IMR-90 (cell line): ENCODE measurements around the gene COL15A1. TPM values are rescaled to one million over a fixed set of nuclear protein-coding genes. Genes with fewer than 3 reads are reported as not detected.

Experiments used
- ATAC-seq: fragments of 200-7000 bp; cut with Tn5 transposase; 2 replicates; pipeline ENCODE4 v1.9.1; 2020; ENCODE audit warnings: low read depth, mild to moderate bottlenecking, moderate library complexity
- BruUV-seq: library from RNA; stranded (reverse); fragments of 400-500 nt; replicated peaks from 2 replicates; lab custom pipeline; 2021; lab: Mats Ljungman, UMichigan
- CTCF ChIA-PET: fragments of 300-600 bp; formaldehyde crosslinking; extraction: SDS; loops from one replicate; lab custom pipeline; 2021; ENCODE audit warnings: antibody characterized with exemption; lab: Yijun Ruan, JAX
- POLR2A ChIA-PET: fragments of 300-600 bp; sonication (Branson Sonifier 250); formaldehyde crosslinking; loops from one replicate; lab custom pipeline; 2022; ENCODE audit warnings: antibody characterized with exemption; ENCODE audit not compliant: unreplicated experiment; lab: Charles Lee
- DNase-seq: peaks from one replicate; pipeline ENCODE4 v3.0.0; 2013
- H2AFZ ChIP-seq: replicated peaks from 2 replicates; pipeline ENCODE3; 2013; ENCODE audit warnings: low read length, mild to moderate bottlenecking; ENCODE audit not compliant: poor library complexity
- H2AK5ac ChIP-seq: 2 replicates; pipeline ENCODE4 v1.6.1; 2013; ENCODE audit warnings: low read depth, low read length, inconsistent platforms
- H2AK9ac ChIP-seq: replicated peaks from 2 replicates; pipeline ENCODE3; 2013; ENCODE audit warnings: mild to moderate bottlenecking, low read depth, low read length, moderate library complexity; ENCODE audit not compliant: poor library complexity
- H2BK120ac ChIP-seq: 2 replicates; pipeline ENCODE4 v1.6.1; 2013; ENCODE audit warnings: low read depth, low read length, inconsistent platforms
- H2BK15ac ChIP-seq: 3 replicates; pipeline ENCODE4 v1.6.1; 2013; ENCODE audit warnings: low read depth, low read length, inconsistent platforms
- H2BK20ac ChIP-seq: 2 replicates; pipeline ENCODE4 v1.6.1; 2013; ENCODE audit warnings: low read depth, mild to moderate bottlenecking, inconsistent platforms, low read length, moderate library complexity
- H2BK5ac ChIP-seq: 2 replicates; pipeline ENCODE4 v1.6.1; 2013; ENCODE audit warnings: mild to moderate bottlenecking, low read depth, low read length, inconsistent platforms; ENCODE audit not compliant: poor library complexity, severe bottlenecking
- H3K14ac ChIP-seq: replicated peaks from 2 replicates; pipeline ENCODE4 v1.6.1; 2013; ENCODE audit warnings: low read depth, low read length, inconsistent platforms
- H3K18ac ChIP-seq: 2 replicates; pipeline ENCODE4 v1.6.1; 2013; ENCODE audit warnings: low read depth, low read length, control low read depth
- H3K23ac ChIP-seq: 2 replicates; pipeline ENCODE4 v1.6.1; 2013; ENCODE audit warnings: low read depth, low read length, inconsistent platforms
- H3K27ac ChIP-seq: 2 replicates; pipeline ENCODE4 v1.5.1; 2013; ENCODE audit warnings: mild to moderate bottlenecking, control low read depth, low read length; ENCODE audit not compliant: insufficient read depth
- H3K27me3 ChIP-seq: 2 replicates; pipeline ENCODE4 v1.6.1; 2013; ENCODE audit warnings: low read length; ENCODE audit not compliant: control insufficient read depth, insufficient read depth
- H3K36me3 ChIP-seq: 2 replicates; pipeline ENCODE4 v1.6.1; 2013; ENCODE audit warnings: low read length, mixed read lengths; ENCODE audit not compliant: control insufficient read depth, insufficient read depth
- H3K4ac ChIP-seq: 2 replicates; pipeline ENCODE4 v1.6.1; 2013; ENCODE audit warnings: low read depth, low read length, inconsistent platforms
- H3K4me1 ChIP-seq: 2 replicates; pipeline ENCODE4 v1.6.1; 2013; ENCODE audit warnings: low read length, mixed read lengths; ENCODE audit not compliant: control insufficient read depth, insufficient read depth
- H3K4me2 ChIP-seq: 2 replicates; pipeline ENCODE4 v1.6.1; 2013; ENCODE audit warnings: low read depth, mild to moderate bottlenecking, control low read depth, low read length, moderate library complexity
- H3K4me3 ChIP-seq: 2 replicates; pipeline ENCODE4 v1.5.1; 2013; ENCODE audit warnings: low read depth, mild to moderate bottlenecking, control low read depth, low read length, moderate library complexity; ENCODE audit not compliant: insufficient read depth
- H3K56ac ChIP-seq: 2 replicates; pipeline ENCODE4 v1.6.1; 2013; ENCODE audit warnings: low read length, inconsistent platforms; ENCODE audit not compliant: insufficient read depth; ENCODE audit errors: extremely low read depth
- H3K79me1 ChIP-seq, 2 experiments: 2 replicates each; pipeline ENCODE4 v1.6.1; 2013; ENCODE audit warnings: low read length in 2 of 2, inconsistent platforms in 1 of 2, low read depth in 1 of 2
- H3K9ac ChIP-seq: 2 replicates; pipeline ENCODE4 v1.6.1; 2013; ENCODE audit warnings: low read depth, low read length, control low read depth
- H3K9me1 ChIP-seq: 2 replicates; pipeline ENCODE4 v1.6.1; 2013; ENCODE audit warnings: low read length, inconsistent platforms; ENCODE audit not compliant: insufficient read depth
- H3K9me3 ChIP-seq: 2 replicates; pipeline ENCODE4 v1.6.1; 2013; ENCODE audit warnings: low read length; ENCODE audit not compliant: control insufficient read depth, insufficient read depth
- H4K20me1 ChIP-seq: 2 replicates; pipeline ENCODE4 v1.6.1; 2013; ENCODE audit warnings: low read length, inconsistent platforms; ENCODE audit not compliant: insufficient read depth
- H4K5ac ChIP-seq: 2 replicates; pipeline ENCODE4 v1.6.1; 2013; ENCODE audit warnings: mild to moderate bottlenecking, low read depth, low read length, control low read depth
- H4K8ac ChIP-seq, 2 experiments: 2 replicates each; pipeline ENCODE4 v1.6.1; 2013; ENCODE audit warnings: low read depth in 2 of 2, low read length in 2 of 2, control low read depth in 1 of 2, inconsistent platforms in 1 of 2
- H4K91ac ChIP-seq: 2 replicates; pipeline ENCODE4 v1.6.1; 2013; ENCODE audit warnings: low read depth, low read length, inconsistent platforms; ENCODE audit not compliant: insufficient read depth
- BHLHE40 ChIP-seq: fragments of 150-350 bp; IDR thresholded peaks from 2 replicates; pipeline ENCODE4 v1.6.1; 2016; ENCODE audit warnings: mild to moderate bottlenecking, low read depth, low read length
- CEBPB ChIP-seq: IDR thresholded peaks from 2 replicates; pipeline ENCODE4 v1.6.1; 2012; ENCODE audit warnings: low read depth, low read length, improper control_type of control experiment
- CHD1 ChIP-seq: IDR thresholded peaks from 2 replicates; pipeline ENCODE4 v1.6.1; 2012; ENCODE audit warnings: low read depth, low read length, improper control_type of control experiment
- CTCF ChIP-seq: conservative IDR thresholded peaks from 2 replicates; pipeline ENCODE4 v1.5.1; 2012; ENCODE audit warnings: mild to moderate bottlenecking, low read depth, low read length, improper control_type of control experiment
- ELK1 ChIP-seq: fragments of 150-350 bp; IDR thresholded peaks from 2 replicates; pipeline ENCODE4 v1.6.1; 2016; ENCODE audit warnings: low read depth, mild to moderate bottlenecking, low read length, moderate library complexity, borderline replicate concordance
- FOS ChIP-seq: fragments of 150-350 bp; IDR thresholded peaks from 2 replicates; pipeline ENCODE4 v1.6.1; 2016; ENCODE audit warnings: low read depth, low read length
- MAFK ChIP-seq: IDR thresholded peaks from 2 replicates; pipeline ENCODE4 v1.6.1; 2012; ENCODE audit warnings: low read depth, low read length, improper control_type of control experiment
- MAZ ChIP-seq: IDR thresholded peaks from 2 replicates; pipeline ENCODE4 v1.6.1; 2012; ENCODE audit warnings: low read depth, mild to moderate bottlenecking, low read length, improper control_type of control experiment, moderate library complexity, borderline replicate concordance
- MXI1 ChIP-seq: IDR thresholded peaks from 2 replicates; pipeline ENCODE4 v1.6.1; 2012; ENCODE audit warnings: low read depth, mild to moderate bottlenecking, low read length, moderate library complexity, borderline replicate concordance
- NFE2L2 ChIP-seq: fragments of 150-350 bp; IDR thresholded peaks from 2 replicates; pipeline ENCODE4 v1.6.1; 2016; ENCODE audit warnings: low read depth, mild to moderate bottlenecking, low read length
- POLR2A ChIP-seq: IDR thresholded peaks from 2 replicates; pipeline ENCODE4 v1.6.1; 2012; ENCODE audit warnings: mild to moderate bottlenecking, low read depth, low read length
- RAD21 ChIP-seq: IDR thresholded peaks from 2 replicates; pipeline ENCODE4 v1.6.1; 2012; ENCODE audit warnings: low read length, improper control_type of control experiment
- RCOR1 ChIP-seq: IDR thresholded peaks from 2 replicates; pipeline ENCODE4 v1.6.1; 2012; ENCODE audit warnings: mild to moderate bottlenecking, low read length, improper control_type of control experiment; ENCODE audit not compliant: insufficient replicate concordance
- RFX5 ChIP-seq: IDR thresholded peaks from 2 replicates; pipeline ENCODE4 v1.8.0; 2012; ENCODE audit warnings: low read depth, mild to moderate bottlenecking, low read length, moderate library complexity
- SMC3 ChIP-seq: fragments of 150-350 bp; IDR thresholded peaks from 2 replicates; pipeline ENCODE4 v1.6.1; 2016; ENCODE audit warnings: low read depth, mild to moderate bottlenecking, antibody characterized with exemption, low read length, moderate library complexity
- WGBS, 2 experiments: methylation state at CpG; one replicate each; pipeline versions ENCODE4 v1.1.5 to v1.1.7; 2013; ENCODE audit warnings: missing lambda C conversion rate in 2 of 2; ENCODE audit not compliant: insufficient read length in 1 of 2; ENCODE audit errors: extremely low coverage in 2 of 2; 5-methylcytosine and 5-hydroxymethylcytosine counted together
- dilution Hi-C: fragments of 300-500 bp; cut with HindIII; formaldehyde crosslinking; loops from one replicate; pipeline ENCODE4 v1.14.3; 2018; ENCODE audit warnings: low sequenced_read_pairs; ENCODE audit not compliant: unreplicated experiment
- in situ Hi-C: fragments of 300-500 bp; cut with MboI; formaldehyde crosslinking; loops from 3 replicates; pipeline ENCODE4 v1.14.3; 2019; ENCODE audit warnings: low sequenced_read_pairs, inconsistent platforms, mixed read lengths
- intact Hi-C: fragments of 100-400 bp; cut with micrococcal nuclease; formaldehyde crosslinking; loops from 2 replicates; pipeline ENCODE4 v1.10.0; 2022
- polyA plus RNA-seq, 3 experiments: library from polyadenylated mRNA; depleted of rRNA; stranded (reverse); fragments of >200 nt; gene quantifications; 2 replicates each; pipeline ENCODE4 v1.2.3, GENCODE V29; 2012; ENCODE audit warnings: low replicate concordance in 1 of 3
- total RNA-seq: library from RNA; depleted of rRNA; stranded (reverse); fragments of >200 nt; gene quantifications from 2 replicates; pipeline ENCODE4 v1.2.3, GENCODE V29; 2012

The COL15A1 gene
- total and polyA plus RNA-seq, 2 of the 4 experiments (the other 2 are of a cell fraction), result 2.2 to 3.7 TPM

DNA sequence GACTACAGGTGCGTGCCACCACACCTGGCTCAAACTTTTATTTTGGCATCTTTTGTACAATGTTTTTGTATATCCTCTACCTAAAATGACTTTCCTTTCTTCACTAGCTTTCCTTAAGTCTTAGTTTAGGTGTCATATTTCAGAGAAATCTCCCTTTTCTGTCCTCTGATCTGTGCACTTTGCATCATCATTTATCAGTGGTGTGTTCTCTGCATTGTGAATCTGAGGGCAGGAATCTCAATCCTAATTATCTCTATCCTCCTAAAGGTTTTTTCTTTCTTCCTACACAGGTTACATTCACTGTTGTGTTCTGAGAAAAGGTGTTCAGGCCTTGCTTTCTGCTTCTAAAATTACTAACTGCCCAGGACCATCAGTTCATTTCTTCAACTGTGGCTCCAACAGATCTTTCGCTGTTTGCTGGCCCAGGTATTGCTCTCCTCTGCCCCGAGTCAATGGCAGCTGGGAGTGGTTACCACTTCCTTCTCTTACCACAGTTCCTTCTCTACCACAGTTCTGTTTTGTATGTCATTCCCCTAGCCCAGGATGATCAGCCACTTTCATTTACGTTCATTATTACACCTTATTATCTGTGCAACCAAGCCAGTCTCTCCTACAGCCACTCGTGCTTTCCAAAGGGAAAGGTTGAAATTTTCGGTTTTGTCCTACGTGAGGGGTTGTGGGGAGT lies 175.2 kb downstream of the COL15A1 start:
- Histone ChIP-seq H4K20me1 (peaks cover 80% of the 10 kb centered on the region), H3K36me3 (peaks cover 4% of the 10 kb centered on the region), H2BK120ac (no peak overlapping the region), H3K27me3 (no peaks in the 10 kb centered on the region), H3K4me3 (no peak overlapping the region), H4K8ac (no peak overlapping the region), H3K27ac (no peak overlapping the region), H3K4ac (no peak overlapping the region), H2AK9ac (no peak overlapping the region), H2AFZ (no peak overlapping the region), H3K79me1 (peaks cover 24 to 64% of the 10 kb centered on the region in 2 experiments), H4K91ac (no peak overlapping the region), H3K4me2 (no peak overlapping the region), H3K23ac (peak overlapping the region; percentile 64; the same call in 1 of the 2 replicates), H3K18ac (no peak overlapping the region), H4K5ac (no peak overlapping the region), H2BK15ac (no peak overlapping the region), H3K9me3 (no peaks in the 10 kb centered on the region), H2AK5ac (no peak overlapping the region), H2BK20ac (no peak overlapping the region), H2BK5ac (no peak overlapping the region), H3K9ac (no peak overlapping the region), H3K9me1 (peaks cover 10% of the 10 kb centered on the region), H3K56ac (no peak overlapping the region), H3K4me1 (peaks cover 9% of the 10 kb centered on the region), H3K14ac (0 out of 2 replicates have a peak overlapping the region, but pooled peaks have one; percentile 19)
- ChIA-PET POLR2A (no interaction called here), CTCF (interaction anchor here (0.5 to 1.0 kb wide), 2 partner anchors 13 to 17 kb away, joined by 3 read pairs; no protein-coding TSS in a partner anchor)
- no peak for DNase-seq
- 100% methylated on average over 3 of the region's 7 CpGs; no CpG with 5 or more reads in 1 of the 2 experiments for WGBS, 2 experiments
- dilution Hi-C loops (no loop called here), in situ Hi-C loops (no loop called here), intact Hi-C loops (no loop called here)
- no peak for ATAC-seq
- no TSS peak for BruUV-seq
- TF ChIP-seq CEBPB (no peak), ELK1 (no peak), CHD1 (no peak), FOS (no peak), POLR2A (no peak), MAZ (no peak), RAD21 (no peak), MAFK (no peak), SMC3 (no peak), BHLHE40 (no peak), MXI1 (no peak), RFX5 (no peak), RCOR1 (no peak), CTCF (no peak), NFE2L2 (no peak)
